Measurements from ENCODE around the gene PTTG1IP.

DNA sequence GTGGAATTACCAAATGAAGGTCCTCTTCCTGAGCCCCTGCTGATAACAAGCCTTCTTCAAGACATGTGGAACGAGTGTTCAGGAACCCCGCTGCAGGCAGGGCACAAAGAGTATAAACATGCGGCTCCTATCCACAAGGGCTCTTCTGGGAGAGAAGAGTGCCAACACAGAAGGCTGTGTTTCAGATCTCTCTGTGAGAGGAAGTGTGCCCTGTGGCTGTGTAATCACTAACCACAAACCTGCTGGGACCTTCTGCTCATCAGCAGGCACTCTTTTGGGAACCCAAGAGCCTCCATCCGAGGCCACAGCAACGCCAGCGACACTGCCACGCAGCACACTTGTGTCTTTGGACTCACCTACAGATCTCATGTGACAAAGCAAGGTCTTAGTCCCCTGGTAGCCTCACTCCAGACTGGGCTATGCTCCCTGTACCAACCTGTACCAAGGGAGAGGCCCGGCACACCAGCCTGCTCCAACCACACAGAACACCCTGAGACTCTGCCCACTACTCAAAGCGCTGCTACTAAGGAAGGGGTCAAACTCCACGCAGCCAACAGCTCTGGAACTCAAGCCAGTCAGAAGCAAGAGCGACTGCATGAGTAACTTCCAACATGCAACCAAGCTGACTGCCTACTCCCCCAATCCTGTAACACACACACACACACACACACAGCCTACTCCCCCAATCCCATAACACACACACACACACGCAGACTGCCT lies 7.8 kb downstream of the PTTG1IP start:
- TF ChIP-seq, protein P1, sequence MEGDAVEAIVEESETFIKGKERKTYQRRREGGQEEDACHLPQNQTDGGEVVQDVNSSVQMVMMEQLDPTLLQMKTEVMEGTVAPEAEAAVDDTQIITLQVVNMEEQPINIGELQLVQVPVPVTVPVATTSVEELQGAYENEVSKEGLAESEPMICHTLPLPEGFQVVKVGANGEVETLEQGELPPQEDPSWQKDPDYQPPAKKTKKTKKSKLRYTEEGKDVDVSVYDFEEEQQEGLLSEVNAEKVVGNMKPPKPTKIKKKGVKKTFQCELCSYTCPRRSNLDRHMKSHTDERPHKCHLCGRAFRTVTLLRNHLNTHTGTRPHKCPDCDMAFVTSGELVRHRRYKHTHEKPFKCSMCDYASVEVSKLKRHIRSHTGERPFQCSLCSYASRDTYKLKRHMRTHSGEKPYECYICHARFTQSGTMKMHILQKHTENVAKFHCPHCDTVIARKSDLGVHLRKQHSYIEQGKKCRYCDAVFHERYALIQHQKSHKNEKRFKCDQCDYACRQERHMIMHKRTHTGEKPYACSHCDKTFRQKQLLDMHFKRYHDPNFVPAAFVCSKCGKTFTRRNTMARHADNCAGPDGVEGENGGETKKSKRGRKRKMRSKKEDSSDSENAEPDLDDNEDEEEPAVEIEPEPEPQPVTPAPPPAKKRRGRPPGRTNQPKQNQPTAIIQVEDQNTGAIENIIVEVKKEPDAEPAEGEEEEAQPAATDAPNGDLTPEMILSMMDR (conservative IDR thresholded peaks at IDR 0.05), result no peak
- TF ChIP-seq ZFX (IDR thresholded peaks at IDR 0.05), result no peak

Data from C4-2B (cell line).